ENCODE results near the gene CEP128. TPM values are rescaled to one million over a fixed set of nuclear protein-coding genes. Genes with fewer than 3 reads are reported as not detected.

The CEP128 gene
- total and polyA plus RNA-seq, 8 donors = 4.8 to 10.1 (median 7.5) TPM

- TF ChIP-seq CTCF (IDR thresholded peaks at IDR 0.05) = no peak
- Histone ChIP-seq H3K36me3 (no peaks in the 10 kb centered on the region), H3K4me3 (no peak overlapping the region), H3K27ac (no peak overlapping the region), H3K9me3 (no peaks in the 10 kb centered on the region), H3K27me3 (no peaks in the 10 kb centered on the region), H3K4me1 (peaks cover 0 to 15% of the 10 kb centered on the region in 2 donors)
- ATAC-seq (no peak), DNase-seq (no peak)
- intact Hi-C loops (cut with DNase I) = no loop called here
Measured at GRCh38 chr14:80933686-80934085, 7.9 kb downstream of the CEP128 start.

- DNase-seq (no peak), ATAC-seq (no peak)
- intact Hi-C loops (cut with DNase I) = no loop called here
- Histone ChIP-seq H3K4me1 (peaks cover 0 to 15% of the 10 kb centered on the region in 2 donors), H3K4me3 (no peak overlapping the region), H3K27me3 (no peaks in the 10 kb centered on the region), H3K9me3 (no peaks in the 10 kb centered on the region), H3K36me3 (no peaks in the 10 kb centered on the region), H3K27ac (no peak overlapping the region)
- no peak for TF ChIP-seq CTCF (IDR thresholded peaks at IDR 0.05)
Measured at GRCh38 chr14:80933282-80933681, 8.3 kb downstream of the CEP128 start.

DNA sequence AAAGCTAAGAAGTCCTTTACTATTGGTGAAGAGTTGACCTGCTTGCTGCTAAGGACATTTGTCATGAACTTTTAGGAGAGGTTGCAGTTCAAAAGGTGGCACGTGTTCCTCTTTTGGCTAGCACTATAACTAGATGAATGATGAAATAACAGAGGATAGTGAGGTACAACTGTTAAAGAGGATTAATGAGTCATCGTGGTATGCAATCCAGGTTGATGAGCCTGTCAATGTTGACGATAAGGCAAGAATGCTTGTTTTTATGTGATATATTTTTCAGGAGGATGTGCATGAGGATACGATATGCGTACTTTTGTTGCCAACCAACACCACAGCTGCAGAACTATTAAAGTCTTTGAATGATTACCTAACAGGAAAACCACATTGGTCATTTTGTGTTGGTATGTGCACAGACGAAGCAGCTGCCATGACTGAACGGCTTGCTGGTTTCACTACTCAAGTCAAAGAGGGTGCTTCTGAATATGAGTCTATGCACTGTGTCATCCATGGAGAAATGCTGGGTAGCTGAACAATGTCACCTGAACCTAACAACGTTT lies 10.6 kb downstream of the CEP128 start:
- no peak for DNase-seq
- ATAC-seq = peak; percentile 44
- TF ChIP-seq CTCF (IDR thresholded peaks at IDR 0.05) = no peak
- Histone ChIP-seq H3K27ac (peak overlapping the region in 1 of 2 donors; percentile 48), H3K9me3 (no peaks in the 10 kb centered on the region), H3K4me1 (peaks cover 0 to 15% of the 10 kb centered on the region in 2 donors), H3K4me3 (no peak overlapping the region), H3K36me3 (no peaks in the 10 kb centered on the region), H3K27me3 (no peaks in the 10 kb centered on the region)
- intact Hi-C loops (cut with DNase I) = no loop called here

DNA sequence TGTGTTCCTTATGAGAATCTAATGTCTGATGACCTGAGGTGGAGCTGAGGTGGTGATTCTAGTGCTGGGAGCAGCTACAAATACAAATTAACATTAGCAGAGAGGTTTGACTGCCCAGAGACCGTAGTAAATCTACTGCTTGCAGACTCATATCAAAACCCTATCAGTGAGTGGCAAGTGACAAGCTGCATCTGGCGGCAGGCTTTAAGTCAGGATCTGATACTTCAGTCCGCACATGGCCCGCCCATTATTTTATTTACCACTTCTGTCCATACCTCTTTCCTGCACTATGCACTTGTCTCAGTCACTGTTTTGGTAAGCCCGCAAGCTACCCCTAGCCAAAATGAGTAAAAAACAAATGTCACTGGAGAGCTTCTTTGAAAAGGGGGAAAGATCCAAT lies 11.4 kb downstream of the CEP128 start:
- no peak for DNase-seq
- ATAC-seq = no peak
- Histone ChIP-seq H3K36me3 (no peaks in the 10 kb centered on the region), H3K4me3 (no peak overlapping the region), H3K4me1 (peaks cover 0 to 15% of the 10 kb centered on the region in 2 donors), H3K27me3 (no peaks in the 10 kb centered on the region), H3K9me3 (no peaks in the 10 kb centered on the region), H3K27ac (no peak overlapping the region)
- no peak for TF ChIP-seq CTCF (IDR thresholded peaks at IDR 0.05)
- intact Hi-C loops (cut with DNase I) = no loop called here

DNA sequence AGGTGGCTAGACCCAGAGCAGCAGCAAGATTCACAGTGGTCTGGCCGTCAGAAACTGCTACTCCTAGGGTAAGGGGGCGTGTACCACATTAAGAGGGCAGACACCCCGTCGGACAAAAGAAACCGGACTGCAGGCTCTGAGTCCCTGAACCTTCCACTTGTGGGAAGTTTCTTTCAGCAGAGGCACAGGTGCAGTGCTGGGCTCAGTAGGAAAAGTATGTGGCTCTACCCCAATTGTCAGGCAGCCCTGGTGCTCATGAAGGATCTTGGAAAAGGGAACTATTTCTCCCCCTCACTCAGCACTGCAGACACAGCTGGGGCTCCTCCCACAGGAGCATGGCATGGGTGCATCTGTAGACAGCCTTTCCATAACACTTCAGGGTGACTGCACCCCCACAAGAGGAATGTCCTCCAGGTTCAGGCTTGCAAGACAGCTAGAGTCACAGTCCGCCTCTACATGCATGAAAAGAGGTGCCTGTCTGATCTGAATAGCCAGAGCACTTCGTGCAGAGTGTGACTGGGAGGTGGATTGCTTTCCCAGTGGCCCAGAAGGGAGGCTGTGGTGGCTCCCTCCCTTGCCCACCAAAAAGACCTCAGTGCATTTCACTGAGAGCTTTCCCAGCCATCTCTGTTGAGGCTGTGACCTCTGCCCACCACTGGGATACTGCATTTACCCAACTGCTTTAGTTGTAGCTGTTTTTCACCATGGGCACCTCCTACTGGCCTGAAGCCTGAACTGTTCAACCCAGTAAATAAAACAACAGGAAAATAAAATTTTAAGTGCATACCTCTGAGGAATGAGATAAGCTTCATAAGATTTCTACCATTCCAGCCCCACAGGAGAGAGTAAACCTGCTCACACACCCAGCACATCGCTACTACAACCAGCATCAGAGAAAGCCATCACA lies 14.2 kb downstream of the CEP128 start:
- H3K9me3 ChIP-seq = no peaks in the 10 kb centered on the region
- no peak overlapping the region for H3K4me3 ChIP-seq
- H3K4me1 ChIP-seq = peaks cover 0 to 15% of the 10 kb centered on the region in 2 donors
- intact Hi-C loops (cut with DNase I) = no loop called here
- no peak for TF ChIP-seq CTCF (IDR thresholded peaks at IDR 0.05)
- H3K27ac ChIP-seq = no peak overlapping the region
- H3K36me3 ChIP-seq = no peaks in the 10 kb centered on the region
- no peaks in the 10 kb centered on the region for H3K27me3 ChIP-seq
- DNase-seq (no peak), ATAC-seq (no peak)
